ENCODE measurements around the gene PRSS56.

The PRSS56 gene

DNA sequence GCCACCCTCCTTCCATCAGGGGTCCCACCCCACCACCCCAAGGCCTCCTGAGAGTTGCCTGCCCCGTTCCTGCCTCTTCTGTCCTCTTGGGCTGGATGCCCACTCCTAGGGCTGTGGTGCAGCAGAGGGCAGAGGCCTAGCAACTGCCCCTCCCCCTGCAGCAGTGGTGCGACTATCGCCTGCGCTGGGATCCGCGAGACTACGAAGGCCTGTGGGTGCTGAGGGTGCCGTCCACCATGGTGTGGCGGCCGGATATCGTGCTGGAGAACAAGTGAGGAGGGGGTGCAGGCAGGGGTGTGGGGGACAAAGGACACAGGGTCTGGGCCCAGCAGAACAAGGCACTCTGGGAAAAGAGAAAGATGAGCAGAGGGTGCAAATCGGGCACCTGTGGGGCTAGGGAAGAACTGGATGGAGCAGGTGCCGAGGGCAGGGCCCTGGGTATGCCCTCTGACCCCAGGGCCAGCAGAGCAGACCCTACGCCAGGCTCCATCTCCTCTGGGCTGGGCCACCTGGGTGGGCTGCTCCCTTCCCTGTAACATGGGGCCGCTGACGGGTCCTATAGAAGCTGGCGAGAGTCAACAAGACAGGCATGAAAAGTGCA lies 20.4 kb downstream of the PRSS56 start:
- Histone ChIP-seq H3K27me3 (peaks cover 22% of the 10 kb centered on the region), H3K9me3 (no peaks in the 10 kb centered on the region), H3K36me3 (no peaks in the 10 kb centered on the region), H3K4me1 (ENCODE audit: control insufficient read depth in 1 of 2, insufficient read depth in 1 of 2, low read depth in 1 of 2, low read length in 1 of 2) (peaks cover 3 to 6% of the 10 kb centered on the region in 2 experiments), H3K4me3 (ENCODE audit: low read depth in 1 of 2, low read length in 1 of 2) (no peak overlapping the region), H3K27ac (no peak overlapping the region)
- TF ChIP-seq CTCF (IDR thresholded peaks at IDR 0.05), result no peak

DNA sequence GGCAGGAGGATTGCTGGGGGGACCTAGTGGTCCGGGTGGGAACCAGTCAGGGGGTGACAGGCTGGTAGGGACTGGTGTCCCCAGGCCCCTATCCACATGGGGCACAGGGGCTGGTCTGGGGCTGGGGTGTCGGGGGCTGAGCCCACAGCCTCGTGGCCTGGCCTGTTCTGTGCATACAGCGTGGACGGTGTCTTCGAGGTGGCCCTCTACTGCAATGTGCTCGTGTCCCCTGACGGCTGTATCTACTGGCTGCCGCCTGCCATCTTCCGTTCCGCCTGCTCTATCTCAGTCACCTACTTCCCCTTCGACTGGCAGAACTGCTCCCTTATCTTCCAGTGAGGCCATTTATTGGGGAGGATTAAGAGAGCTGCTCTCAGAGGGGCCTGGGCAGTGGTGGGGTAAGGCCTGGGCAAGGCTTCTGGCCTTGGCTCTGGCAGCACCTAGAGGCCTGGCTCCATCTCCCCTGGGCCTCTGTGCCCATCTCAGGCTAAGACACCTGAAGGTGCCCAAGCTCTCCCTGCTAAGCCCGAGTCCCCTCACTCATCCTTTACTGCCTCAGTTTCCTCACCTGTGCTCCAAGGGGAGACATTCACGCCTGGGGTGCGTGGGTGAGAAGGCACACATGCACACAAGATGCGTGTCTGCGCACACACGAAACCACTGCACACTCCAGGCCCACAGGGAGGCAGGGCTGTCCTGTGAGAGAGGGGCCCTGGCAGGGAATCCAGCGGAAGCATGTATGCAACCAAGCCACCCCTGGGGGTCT lies 21.2 kb downstream of the PRSS56 start:
- Histone ChIP-seq H3K4me1 (ENCODE audit: control insufficient read depth in 1 of 2, insufficient read depth in 1 of 2, low read depth in 1 of 2, low read length in 1 of 2) (peaks cover 3 to 6% of the 10 kb centered on the region in 2 experiments), H3K36me3 (no peaks in the 10 kb centered on the region), H3K4me3 (ENCODE audit: low read depth in 1 of 2, low read length in 1 of 2) (no peak overlapping the region), H3K27me3 (peaks cover 22% of the 10 kb centered on the region), H3K27ac (no peak overlapping the region), H3K9me3 (no peaks in the 10 kb centered on the region)
- no peak for TF ChIP-seq CTCF (IDR thresholded peaks at IDR 0.05)

- H3K27me3 ChIP-seq, result peaks cover 22% of the 10 kb centered on the region
- H3K4me3 ChIP-seq (ENCODE audit: low read depth in 1 of 2, low read length in 1 of 2), result no peak overlapping the region
- H3K4me1 ChIP-seq (ENCODE audit: control insufficient read depth in 1 of 2, insufficient read depth in 1 of 2, low read depth in 1 of 2, low read length in 1 of 2), result peaks cover 3 to 6% of the 10 kb centered on the region in 2 experiments
- no peak for TF ChIP-seq CTCF (IDR thresholded peaks at IDR 0.05)
- H3K9me3 ChIP-seq, result no peaks in the 10 kb centered on the region
- H3K36me3 ChIP-seq, result no peaks in the 10 kb centered on the region
- H3K27ac ChIP-seq, result no peak overlapping the region
Measured at GRCh38 chr2:232541961-232542714, 21.9 kb downstream of the PRSS56 start.

DNA sequence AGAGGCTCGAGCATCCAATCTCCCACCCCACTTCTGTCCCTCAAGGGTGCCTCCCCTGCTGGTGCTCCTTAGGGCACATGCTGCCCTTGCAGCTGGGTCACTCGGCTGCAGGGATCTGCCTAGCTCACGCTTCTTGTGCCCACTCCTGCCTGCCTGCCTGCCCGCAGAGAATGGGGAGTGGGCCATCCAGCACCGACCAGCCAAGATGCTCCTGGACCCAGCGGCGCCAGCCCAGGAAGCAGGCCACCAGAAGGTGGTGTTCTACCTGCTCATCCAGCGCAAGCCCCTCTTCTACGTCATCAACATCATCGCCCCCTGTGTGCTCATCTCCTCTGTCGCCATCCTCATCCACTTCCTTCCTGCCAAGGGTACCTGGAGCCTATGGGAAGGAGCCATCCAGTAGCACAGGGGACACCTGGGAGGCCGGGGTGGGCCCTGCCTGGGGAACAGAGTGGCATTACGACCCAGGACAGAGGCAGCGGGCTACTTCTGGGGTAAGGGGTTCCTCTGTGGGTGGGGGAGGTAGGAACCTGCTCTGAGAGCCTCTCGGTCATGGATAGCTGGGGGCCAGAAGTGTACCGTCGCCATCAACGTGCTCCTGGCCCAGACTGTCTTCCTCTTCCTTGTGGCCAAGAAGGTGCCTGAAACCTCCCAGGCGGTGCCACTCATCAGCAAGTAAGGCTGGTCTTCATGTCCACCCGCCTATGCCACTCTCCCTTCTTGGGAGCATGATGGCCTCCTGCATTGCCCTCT lies 22.7 kb downstream of the PRSS56 start:
- H3K9me3 ChIP-seq, result no peaks in the 10 kb centered on the region
- H3K27me3 ChIP-seq, result peaks cover 22% of the 10 kb centered on the region
- H3K4me3 ChIP-seq (ENCODE audit: low read depth in 1 of 2, low read length in 1 of 2), result no peak overlapping the region
- peaks cover 3 to 6% of the 10 kb centered on the region in 2 experiments for H3K4me1 ChIP-seq (ENCODE audit: control insufficient read depth in 1 of 2, insufficient read depth in 1 of 2, low read depth in 1 of 2, low read length in 1 of 2)
- no peak overlapping the region for H3K27ac ChIP-seq
- H3K36me3 ChIP-seq, result no peaks in the 10 kb centered on the region
- TF ChIP-seq CTCF (IDR thresholded peaks at IDR 0.05), result no peak

GRCh38 chr2:232543491-232543890 lies 23.3 kb downstream of the PRSS56 start:
- peaks cover 3% of the 10 kb centered on the region in 2 experiments for H3K4me1 ChIP-seq (ENCODE audit: control insufficient read depth in 1 of 2, insufficient read depth in 1 of 2, low read depth in 1 of 2, low read length in 1 of 2)
- H3K9me3 ChIP-seq, result no peaks in the 10 kb centered on the region
- no peak overlapping the region for H3K4me3 ChIP-seq (ENCODE audit: low read depth in 1 of 2, low read length in 1 of 2)
- H3K27me3 ChIP-seq, result peaks cover 22% of the 10 kb centered on the region
- no peak for TF ChIP-seq CTCF (IDR thresholded peaks at IDR 0.05)
- no peak overlapping the region for H3K27ac ChIP-seq
- no peaks in the 10 kb centered on the region for H3K36me3 ChIP-seq
